HepG2 (cell line): ENCODE data around the gene LHFPL2. TPM values are rescaled to one million over a fixed set of nuclear protein-coding genes. Genes with fewer than 3 reads are reported as not detected.

Experiments used
- CREBL2 ChIP-seq: sonication (generic); formaldehyde crosslinking; IDR thresholded peaks from 2 replicates; pipeline ENCODE4 v1.8.1; 2023; ENCODE audit warnings: missing genetic modification reagents, mild to moderate bottlenecking, borderline replicate concordance
- CREM ChIP-seq, 2 experiments: sonication (generic) in 1 of 2; formaldehyde crosslinking in 1 of 2; IDR thresholded peaks; 2 replicates each; pipeline versions ENCODE4 v1.4.0 to v1.6.1; 2016 to 2020; ENCODE audit warnings: antibody characterized with exemption in 1 of 2, mild to moderate bottlenecking in 1 of 2, missing genetic modification reagents in 1 of 2
- DZIP1 ChIP-seq: sonication (generic); formaldehyde crosslinking; IDR thresholded peaks from 2 replicates; pipeline ENCODE4 v1.5.0; 2020; ENCODE audit warnings: mild to moderate bottlenecking, missing genetic modification reagents
- FOXO4 ChIP-seq: sonication (generic); formaldehyde crosslinking; conservative IDR thresholded peaks from 2 replicates; pipeline ENCODE4 v1.8.1; 2023; ENCODE audit warnings: missing genetic modification reagents
- GPBP1L1 ChIP-seq: sonication (generic); formaldehyde crosslinking; IDR thresholded peaks from 2 replicates; pipeline ENCODE4 v1.5.0; 2020; ENCODE audit warnings: mild to moderate bottlenecking, missing genetic modification reagents
- IRF2 ChIP-seq: IDR thresholded peaks from 2 replicates; pipeline ENCODE4 v1.6.1; 2018; ENCODE audit warnings: missing genetic modification reagents, missing compliant biosample characterization
- JUND ChIP-seq: sonication (generic); formaldehyde crosslinking; IDR thresholded peaks from 2 replicates; pipeline ENCODE4 v1.8.0; 2022; ENCODE audit warnings: mild to moderate bottlenecking, missing genetic modification reagents
- MLX ChIP-seq: IDR thresholded peaks from 2 replicates; pipeline ENCODE4 v1.6.1; 2016
- NR2F6 ChIP-seq, 2 experiments: IDR thresholded peaks; 2 replicates each; pipeline ENCODE4 v1.6.1; 2016; ENCODE audit warnings: antibody characterized with exemption in 1 of 2, mild to moderate bottlenecking in 1 of 2
- PCBP1 ChIP-seq: fragments of 200-400 bp; formaldehyde crosslinking; IDR thresholded peaks from 2 replicates; pipeline ENCODE4 v1.6.1; 2017; ENCODE audit warnings: mild to moderate bottlenecking, low read depth, low read length, borderline replicate concordance
- PHF21A ChIP-seq: sonication (generic); formaldehyde crosslinking; IDR thresholded peaks from 2 replicates; pipeline ENCODE4 v1.5.0; 2020; ENCODE audit warnings: mild to moderate bottlenecking, missing genetic modification reagents
- POLR2A ChIP-seq, 2 experiments: IDR thresholded peaks; 2 replicates each; pipeline ENCODE4 v1.6.1; 2011; ENCODE audit warnings: low read depth in 2 of 2, low read length in 2 of 2, mild to moderate bottlenecking in 1 of 2, moderate library complexity in 1 of 2; ENCODE audit not compliant: insufficient read depth in 1 of 2
- RXRA ChIP-seq: sonication (generic); formaldehyde crosslinking; IDR thresholded peaks from 2 replicates; pipeline ENCODE4 v1.5.1; 2020; ENCODE audit warnings: missing genetic modification reagents
- SMAD9 ChIP-seq: sonication (generic); formaldehyde crosslinking; IDR thresholded peaks from 2 replicates; pipeline ENCODE4 v1.5.1; 2020; ENCODE audit warnings: mild to moderate bottlenecking, missing genetic modification reagents
- ZEB1 ChIP-seq: IDR thresholded peaks from 2 replicates; pipeline ENCODE4 v1.6.1; 2012; ENCODE audit warnings: mild to moderate bottlenecking, low read depth, inconsistent platforms; ENCODE audit not compliant: insufficient replicate concordance
- ZNF251 ChIP-seq: sonication (generic); formaldehyde crosslinking; IDR thresholded peaks from 2 replicates; pipeline ENCODE4 v1.9.0; 2021; ENCODE audit warnings: mild to moderate bottlenecking, missing genetic modification reagents
- ZNF260 ChIP-seq: sonication (generic); formaldehyde crosslinking; IDR thresholded peaks from 2 replicates; pipeline ENCODE4 v1.4.0; 2020; ENCODE audit warnings: missing genetic modification reagents, low read depth, mild to moderate bottlenecking, borderline replicate concordance
- ZNF337 ChIP-seq: sonication (generic); formaldehyde crosslinking; IDR thresholded peaks from 2 replicates; pipeline ENCODE4 v1.5.1; 2020; ENCODE audit warnings: missing genetic modification reagents, low read depth, mild to moderate bottlenecking, borderline replicate concordance
- ZNF383 ChIP-seq: sonication (generic); formaldehyde crosslinking; IDR thresholded peaks from 2 replicates; pipeline ENCODE4 v1.4.0; 2020; ENCODE audit warnings: missing genetic modification reagents, mild to moderate bottlenecking, borderline replicate concordance
- ZNF414 ChIP-seq: sonication (generic); formaldehyde crosslinking; IDR thresholded peaks from 2 replicates; pipeline ENCODE4 v1.5.0; 2020; ENCODE audit warnings: missing genetic modification reagents
- ZNF619 ChIP-seq: sonication (generic); formaldehyde crosslinking; IDR thresholded peaks from 2 replicates; pipeline ENCODE4 v1.4.0; 2020; ENCODE audit warnings: mild to moderate bottlenecking, missing genetic modification reagents
- ZNF737 ChIP-seq: sonication (generic); formaldehyde crosslinking; IDR thresholded peaks from 2 replicates; pipeline ENCODE4 v1.5.0; 2020; ENCODE audit warnings: missing genetic modification reagents, mild to moderate bottlenecking, borderline replicate concordance
- ZNF768 ChIP-seq: sonication (generic); formaldehyde crosslinking; IDR thresholded peaks from 2 replicates; pipeline ENCODE4 v1.4.0; 2020; ENCODE audit warnings: missing genetic modification reagents
- polyA plus RNA-seq, 8 experiments: library from polyadenylated mRNA; depleted of rRNA in 3 of 8; stranded (reverse) in 7 of 8; unstranded in 1 of 8; fragments of >200 nt; fragmentation: Illumina TruSeq in 4 of 8; extraction: Trizol in 4 of 8; gene quantifications; 2 replicates each; pipeline versions ENCODE4 v1.2.1 to v1.2.3, GENCODE V29; 2011 to 2016; ENCODE audit warnings: low read depth in 4 of 8, missing spikeins in 1 of 8, mixed read lengths in 1 of 8; ENCODE audit not compliant: insufficient read depth in 1 of 8
- total RNA-seq, 5 experiments: library from RNA; depleted of rRNA; stranded (reverse); fragments of >200 nt; fragmentation: Illumina TruSeq; extraction: Trizol; gene quantifications; 2 replicates each; pipeline ENCODE4 v1.2.3, GENCODE V29; 2016; ENCODE audit warnings: low read depth in 1 of 5

LHFPL2 gene
- total and polyA plus RNA-seq, 2 of the 13 experiments (the other 11 are each of a cell fraction or from before 2014, with no cell fraction given) = 6.0 to 20.0 TPM

- TF ChIP-seq DZIP1 (CRISPR knock-in tag) (no peak), SMAD9 (CRISPR knock-in tag) (no peak), IRF2 (CRISPR knock-in tag) (0 out of 2 replicates have a peak, but pooled peaks have one; percentile 32), NR2F6 (IDR thresholded peaks at IDR 0.05) (no peak), NR2F6 (CRISPR knock-in tag; IDR thresholded peaks at IDR 0.05) (no peak), ZNF768 (CRISPR knock-in tag) (no peak), ZEB1 (no peak), CREBL2 (CRISPR knock-in tag) (no peak), PCBP1 (no peak), FOXO4 (CRISPR knock-in tag) (no peak), CREM (IDR thresholded peaks at IDR 0.05) (0 out of 2 replicates have a peak, but pooled peaks have one; percentile 27), CREM (CRISPR knock-in tag; IDR thresholded peaks at IDR 0.05) (no peak), POLR2A (IDR thresholded peaks at IDR 0.05; ENCODE audit: insufficient read depth in 1 of 2, low read depth in 2 of 2, low read length in 2 of 2) (no peak), ZNF383 (CRISPR knock-in tag) (no peak), GPBP1L1 (CRISPR knock-in tag) (no peak), JUND (CRISPR knock-in tag) (no peak), ZNF337 (CRISPR knock-in tag) (no peak), ZNF737 (no peak), RXRA (CRISPR knock-in tag) (peak; percentile 55; the same call in 1 of the 2 replicates), ZNF251 (no peak), MLX (CRISPR knock-in tag) (no peak), ZNF619 (CRISPR knock-in tag) (no peak), PHF21A (no peak), ZNF414 (no peak), ZNF260 (CRISPR knock-in tag) (no peak)
Observed at GRCh38 chr5:78594610-78595457, 53.7 kb downstream of the LHFPL2 start (continued).
